Activated T-helper 2 cell treated with anti-CD3 and anti-CD28 coated beads, Interferon-gamma antibody, Interleukin-2, Interleukin-4, amounts not matched to agents 10 μg/mL and 5 μg/mL and 100 μg/mL, durations not matched to agents 14 hours and 24 hours and 36 hours (primary cell): ENCODE data around the gene REM2. TPM values are rescaled to one million over a fixed set of nuclear protein-coding genes. Genes with fewer than 3 reads are reported as not detected.

Experiments used
- DNase-seq: peaks from one replicate; pipeline ENCODE4 v3.0.0; 2021; ENCODE audit warnings: low spot score
- H3K27ac Mint-ChIP-seq: one replicate; pipeline ENCODE4 v1.8.0; 2021; ENCODE audit warnings: mixed read lengths
- H3K27me3 Mint-ChIP-seq: one replicate; pipeline ENCODE4 v1.8.0; 2021; ENCODE audit warnings: low read depth, mixed read lengths
- H3K36me3 Mint-ChIP-seq: one replicate; pipeline ENCODE4 v1.8.0; 2021; ENCODE audit warnings: low read depth, mixed read lengths
- H3K4me1 Mint-ChIP-seq: one replicate; pipeline ENCODE4 v1.8.0; 2021; ENCODE audit warnings: low read depth, mixed read lengths
- H3K4me3 Mint-ChIP-seq: one replicate; pipeline ENCODE4 v1.8.0; 2021; ENCODE audit warnings: low read depth, mild to moderate bottlenecking, moderate library complexity, mixed read lengths
- H3K9me3 Mint-ChIP-seq: one replicate; pipeline ENCODE4 v1.8.0; 2021; ENCODE audit warnings: mixed read lengths
- intact Hi-C: fragments of 100-400 bp; cut with micrococcal nuclease; formaldehyde crosslinking; loops from one replicate; pipeline ENCODE4 v1.15.1; 2023
- total RNA-seq: library from RNA; stranded (reverse); gene quantifications from 2 replicates; pipeline ENCODE4 v1.2.3, GENCODE V29; 2022

The REM2 gene
- total RNA-seq, 1 donor from 2014 or later, result 0.30 TPM

GRCh38 chr14:22885975-22886374 is 3.0 kb downstream of the REM2 start:
- Mint-ChIP-seq H3K27me3 (peaks cover 11% of the 10 kb centered on the region), H3K27ac (no peak overlapping the region), H3K9me3 (no peaks in the 10 kb centered on the region), H3K4me3 (peak overlapping the region; percentile 59), H3K36me3 (no peaks in the 10 kb centered on the region), H3K4me1 (peaks cover 26% of the 10 kb centered on the region)
- intact Hi-C loops, result no loop called here
- no peak for DNase-seq

DNA sequence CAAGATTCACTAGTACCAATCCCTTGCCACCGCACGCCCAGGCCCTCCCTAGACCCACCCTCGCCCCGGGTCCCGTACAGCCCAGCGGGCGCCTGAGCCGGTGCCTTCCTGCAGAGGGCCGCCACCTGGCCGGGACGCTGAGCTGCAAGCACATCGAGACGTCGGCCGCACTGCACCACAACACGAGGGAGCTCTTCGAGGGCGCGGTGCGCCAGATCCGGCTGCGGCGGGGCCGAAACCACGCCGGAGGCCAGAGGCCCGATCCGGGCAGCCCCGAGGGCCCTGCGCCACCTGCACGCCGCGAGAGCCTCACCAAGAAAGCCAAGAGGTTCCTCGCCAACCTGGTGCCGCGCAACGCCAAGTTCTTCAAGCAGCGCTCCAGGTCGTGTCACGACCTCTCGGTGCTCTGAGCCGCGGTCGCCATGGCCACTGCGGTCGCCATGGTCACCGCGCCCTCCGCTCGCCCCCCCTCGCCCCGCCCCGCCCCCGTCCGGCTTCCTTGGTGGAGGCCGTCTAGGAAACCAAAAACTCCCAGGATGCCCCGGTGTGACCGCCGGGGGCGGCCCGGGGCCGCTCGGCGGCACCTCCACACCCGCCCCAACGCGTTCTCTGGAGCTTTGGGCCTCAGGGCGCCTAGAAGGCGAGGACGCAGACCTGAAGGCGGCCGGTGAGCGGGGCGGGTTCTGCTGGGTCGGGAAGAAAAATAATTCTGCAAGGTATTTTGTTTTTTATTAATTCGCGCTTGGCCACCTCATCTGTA is 3.7 kb downstream of the REM2 start:
- Mint-ChIP-seq H3K27me3 (peaks cover 11% of the 10 kb centered on the region), H3K36me3 (no peaks in the 10 kb centered on the region), H3K4me1 (peaks cover 26% of the 10 kb centered on the region), H3K27ac (peak overlapping the region; percentile 72), H3K4me3 (peak overlapping the region; percentile 80), H3K9me3 (no peaks in the 10 kb centered on the region)
- peak; percentile 67 for DNase-seq
- intact Hi-C loops, result loop anchor here (1.0 kb wide), 1 partner anchor 15 kb away; the partner anchor contains the start of gene LRP10

- H3K27ac Mint-ChIP-seq, result peak overlapping the region; percentile 72
- intact Hi-C loops, result loop anchor here (1.0 kb wide), 1 partner anchor 16 kb away; the partner anchor contains the start of gene LRP10
These were observed 4.4 kb downstream of the REM2 start for GRCh38 chr14:22887260-22887989.

GRCh38 chr14:22887990-22888378 is 5.0 kb downstream of the REM2 start:
- Mint-ChIP-seq H3K36me3 (no peaks in the 10 kb centered on the region), H3K27me3 (peaks cover 7% of the 10 kb centered on the region), H3K4me1 (peaks cover 26% of the 10 kb centered on the region), H3K4me3 (peak overlapping the region; percentile 80), H3K9me3 (no peaks in the 10 kb centered on the region), H3K27ac (no peak overlapping the region)
- intact Hi-C loops, result loop anchor here (1.0 kb wide), 1 partner anchor 17 kb away; the partner anchor contains the start of gene LRP10
- DNase-seq, result no peak

More at GRCh38 chr14:22887260-22887989, 4.4 kb downstream of the REM2 start:
- DNase-seq, result peak; percentile 27
- no peaks in the 10 kb centered on the region for H3K9me3 Mint-ChIP-seq
- peaks cover 7% of the 10 kb centered on the region for H3K27me3 Mint-ChIP-seq
- peaks cover 26% of the 10 kb centered on the region for H3K4me1 Mint-ChIP-seq
- H3K4me3 Mint-ChIP-seq, result peak overlapping the region; percentile 80
- H3K36me3 Mint-ChIP-seq, result no peaks in the 10 kb centered on the region

- no peak for DNase-seq
- Mint-ChIP-seq H3K4me3 (no peak overlapping the region), H3K27ac (no peak overlapping the region), H3K27me3 (peaks cover 4% of the 10 kb centered on the region), H3K4me1 (peaks cover 26% of the 10 kb centered on the region), H3K9me3 (no peaks in the 10 kb centered on the region), H3K36me3 (no peaks in the 10 kb centered on the region)
- intact Hi-C loops, result no loop called here
These were observed 5.6 kb downstream of the REM2 start for GRCh38 chr14:22888662-22889061.

- DNase-seq, result no peak
- intact Hi-C loops, result no loop called here
- Mint-ChIP-seq H3K27me3 (peaks cover 4% of the 10 kb centered on the region), H3K9me3 (no peaks in the 10 kb centered on the region), H3K4me1 (peaks cover 24% of the 10 kb centered on the region), H3K4me3 (no peak overlapping the region), H3K36me3 (no peaks in the 10 kb centered on the region), H3K27ac (no peak overlapping the region)
These were observed 7.4 kb downstream of the REM2 start for GRCh38 chr14:22890416-22890815.

GRCh38 chr14:22892488-22892887 is 9.5 kb downstream of the REM2 start:
- no peak overlapping the region for H3K4me3 Mint-ChIP-seq
- H3K36me3 Mint-ChIP-seq, result peaks cover 5% of the 10 kb centered on the region

GRCh38 chr14:22893706-22894105 is 10.7 kb downstream of the REM2 start:
- Mint-ChIP-seq H3K27ac (no peak overlapping the region), H3K4me1 (peaks cover 14% of the 10 kb centered on the region), H3K9me3 (no peaks in the 10 kb centered on the region), H3K36me3 (peaks cover 8% of the 10 kb centered on the region), H3K4me3 (no peak overlapping the region), H3K27me3 (no peaks in the 10 kb centered on the region)
- no peak for DNase-seq
- intact Hi-C loops, result no loop called here

More at GRCh38 chr14:22892488-22892887, 9.5 kb downstream of the REM2 start:
- Mint-ChIP-seq H3K27ac (no peak overlapping the region), H3K9me3 (no peaks in the 10 kb centered on the region), H3K4me1 (peaks cover 15% of the 10 kb centered on the region), H3K27me3 (no peaks in the 10 kb centered on the region)
- intact Hi-C loops, result no loop called here
- no peak for DNase-seq

- no peak overlapping the region for H3K27ac Mint-ChIP-seq
- H3K4me1 Mint-ChIP-seq, result peaks cover 13% of the 10 kb centered on the region
- peaks cover 11% of the 10 kb centered on the region for H3K36me3 Mint-ChIP-seq
- no peaks in the 10 kb centered on the region for H3K9me3 Mint-ChIP-seq
- DNase-seq, result no peak
- no peak overlapping the region for H3K4me3 Mint-ChIP-seq
- no peaks in the 10 kb centered on the region for H3K27me3 Mint-ChIP-seq
- intact Hi-C loops, result no loop called here
These were observed 12.4 kb downstream of the REM2 start for GRCh38 chr14:22895402-22895801.

GRCh38 chr14:22896356-22896755 is 13.3 kb downstream of the REM2 start:
- intact Hi-C loops, result no loop called here
- no peak overlapping the region for H3K4me3 Mint-ChIP-seq
- H3K9me3 Mint-ChIP-seq, result no peaks in the 10 kb centered on the region
- no peak for DNase-seq
- no peak overlapping the region for H3K27ac Mint-ChIP-seq
- peaks cover 19% of the 10 kb centered on the region for H3K36me3 Mint-ChIP-seq
- no peaks in the 10 kb centered on the region for H3K27me3 Mint-ChIP-seq
- peaks cover 19% of the 10 kb centered on the region for H3K4me1 Mint-ChIP-seq

GRCh38 chr14:22896760-22897159 is 13.7 kb downstream of the REM2 start:
- peaks cover 19% of the 10 kb centered on the region for H3K4me1 Mint-ChIP-seq

DNA sequence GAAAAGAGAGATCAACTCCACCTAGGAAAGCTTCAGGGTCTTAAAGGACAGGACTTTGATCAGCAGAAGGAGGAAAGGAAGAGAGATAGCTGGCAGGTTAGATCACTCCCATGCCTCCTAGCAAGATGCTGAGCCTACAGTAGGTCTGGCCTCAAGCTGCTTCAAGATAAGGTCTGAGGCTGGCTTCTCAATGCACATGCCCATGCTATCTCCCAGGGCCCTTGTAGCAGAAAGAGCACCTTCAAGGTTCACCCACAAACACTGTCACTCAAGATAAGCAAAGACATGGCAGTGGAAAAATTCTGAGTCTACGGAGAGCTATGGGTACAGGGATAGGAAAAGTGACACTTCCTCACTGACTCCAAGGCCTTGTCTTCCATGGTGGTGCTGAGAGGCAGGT is 14.3 kb downstream of the REM2 start:
- Mint-ChIP-seq H3K27me3 (no peaks in the 10 kb centered on the region), H3K27ac (no peak overlapping the region), H3K4me1 (peaks cover 19% of the 10 kb centered on the region), H3K36me3 (peaks cover 27% of the 10 kb centered on the region), H3K9me3 (no peaks in the 10 kb centered on the region), H3K4me3 (no peak overlapping the region)
- intact Hi-C loops, result no loop called here
- no peak for DNase-seq

More at GRCh38 chr14:22896760-22897159, 13.7 kb downstream of the REM2 start:
- H3K36me3 Mint-ChIP-seq, result peaks cover 22% of the 10 kb centered on the region
- H3K4me3 Mint-ChIP-seq, result no peak overlapping the region
- no peak overlapping the region for H3K27ac Mint-ChIP-seq
- H3K27me3 Mint-ChIP-seq, result no peaks in the 10 kb centered on the region
- intact Hi-C loops, result no loop called here
- no peak for DNase-seq
- H3K9me3 Mint-ChIP-seq, result no peaks in the 10 kb centered on the region
